ENCODE data around the gene MYRF. TPM values are rescaled to one million over a fixed set of nuclear protein-coding genes. Genes with fewer than 3 reads are reported as not detected.
A peak's percentile ranks its signal among the peaks of the same experiment; 100 is the strongest.

MYRF gene
- total RNA-seq, 2 experiments from 2014 or later: 2.8 to 2.9 TPM

DNA sequence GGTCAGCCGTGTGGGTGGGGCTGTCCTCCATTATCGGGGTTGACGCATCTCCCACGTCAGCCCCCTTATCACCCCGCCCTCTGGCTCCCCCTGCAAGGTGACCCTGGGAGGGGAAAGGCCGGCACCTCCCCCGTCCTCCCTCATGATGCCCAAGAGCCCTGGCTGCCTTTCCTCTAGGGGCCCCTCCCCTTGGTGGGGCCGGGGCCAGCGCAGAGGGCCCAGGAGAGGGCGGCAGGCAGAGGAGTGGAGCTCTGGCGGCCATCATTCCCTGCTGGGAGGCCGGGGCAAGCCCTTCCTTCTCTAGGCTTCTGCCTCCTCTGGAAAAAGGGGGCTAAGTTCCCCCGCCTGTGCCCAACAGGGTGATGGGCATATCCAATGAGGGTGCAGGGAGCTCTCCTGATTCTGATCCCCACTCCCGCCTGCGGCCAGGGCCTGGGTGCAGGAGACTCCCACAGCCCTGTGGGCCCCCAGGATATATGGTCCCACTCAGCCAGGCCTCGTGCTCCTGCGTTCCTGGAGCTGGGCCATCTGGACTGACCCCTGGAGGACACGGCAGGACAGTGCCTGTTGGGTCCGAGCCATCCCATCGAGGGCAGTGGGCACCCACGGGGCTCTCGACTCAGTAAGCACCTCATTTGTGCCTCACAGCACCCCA lies 12.3 kb downstream of the MYRF start:
- DNase-seq (no peak), ATAC-seq (no peak)
- no peaks in the 10 kb centered on the region for H3K4me1 Mint-ChIP-seq (ENCODE audit: low read depth)
- H3K4me3 Mint-ChIP-seq: no peak overlapping the region
- ChIA-PET CTCF (interaction anchor here (1.0 to 1.6 kb wide), 3 partner anchors 16 to 32 kb away, joined by 3 read pairs; no protein-coding TSS in a partner anchor), POLR2A (no interaction called here)
- H3K27ac Mint-ChIP-seq: no peak overlapping the region
- H3K27me3 Mint-ChIP-seq (ENCODE audit: low read depth): peaks cover 3% of the 10 kb centered on the region
- H3K36me3 Mint-ChIP-seq (ENCODE audit: low read depth): no peaks in the 10 kb centered on the region
- H3K9me3 Mint-ChIP-seq (ENCODE audit: insufficient read depth): no peaks in the 10 kb centered on the region

DNA sequence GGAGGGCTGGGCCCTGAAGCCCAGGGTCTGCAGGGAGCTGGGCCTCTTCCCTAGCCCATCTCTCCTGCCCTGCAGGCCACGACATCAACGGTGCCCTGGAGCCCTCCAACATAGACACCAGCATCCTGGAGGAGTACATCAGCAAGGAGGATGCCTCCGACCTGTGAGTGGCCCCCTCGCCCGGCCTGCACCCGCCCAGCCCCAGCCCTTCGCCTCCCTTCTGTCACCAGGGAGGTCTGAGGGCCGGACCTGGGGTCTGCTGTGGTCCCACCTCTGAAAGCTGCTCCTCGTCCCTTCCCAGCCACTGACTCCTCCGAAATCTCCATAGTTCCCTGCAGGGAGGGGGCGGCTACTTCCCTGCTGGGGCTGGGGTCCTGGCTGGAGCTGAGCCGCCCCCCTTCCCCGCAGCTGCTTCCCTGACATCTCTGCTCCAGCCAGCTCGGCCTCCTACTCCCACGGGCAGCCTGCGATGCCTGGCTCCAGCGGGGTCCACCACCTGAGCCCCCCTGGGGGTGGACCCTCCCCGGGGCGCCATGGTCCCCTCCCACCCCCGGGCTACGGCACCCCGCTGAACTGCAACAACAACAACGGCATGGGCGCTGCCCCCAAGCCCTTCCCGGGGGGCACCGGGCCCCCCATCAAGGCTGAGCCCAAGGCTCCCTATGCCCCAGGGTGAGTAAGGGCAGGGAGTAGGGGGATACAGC lies 13.3 kb downstream of the MYRF start:
- POLR2A ChIA-PET: no interaction called here
- ATAC-seq (no peak), DNase-seq (no peak)
- CTCF ChIA-PET: interaction anchor here (1.0 to 1.6 kb wide), 3 partner anchors 18 to 31 kb away, joined by 3 read pairs; no protein-coding TSS in a partner anchor
- peaks cover 3% of the 10 kb centered on the region for H3K27me3 Mint-ChIP-seq (ENCODE audit: low read depth)
- H3K36me3 Mint-ChIP-seq (ENCODE audit: low read depth): no peaks in the 10 kb centered on the region
- no peak overlapping the region for H3K27ac Mint-ChIP-seq
- no peak overlapping the region for H3K4me3 Mint-ChIP-seq
- H3K4me1 Mint-ChIP-seq (ENCODE audit: low read depth): no peaks in the 10 kb centered on the region
- H3K9me3 Mint-ChIP-seq (ENCODE audit: insufficient read depth): no peaks in the 10 kb centered on the region

DNA sequence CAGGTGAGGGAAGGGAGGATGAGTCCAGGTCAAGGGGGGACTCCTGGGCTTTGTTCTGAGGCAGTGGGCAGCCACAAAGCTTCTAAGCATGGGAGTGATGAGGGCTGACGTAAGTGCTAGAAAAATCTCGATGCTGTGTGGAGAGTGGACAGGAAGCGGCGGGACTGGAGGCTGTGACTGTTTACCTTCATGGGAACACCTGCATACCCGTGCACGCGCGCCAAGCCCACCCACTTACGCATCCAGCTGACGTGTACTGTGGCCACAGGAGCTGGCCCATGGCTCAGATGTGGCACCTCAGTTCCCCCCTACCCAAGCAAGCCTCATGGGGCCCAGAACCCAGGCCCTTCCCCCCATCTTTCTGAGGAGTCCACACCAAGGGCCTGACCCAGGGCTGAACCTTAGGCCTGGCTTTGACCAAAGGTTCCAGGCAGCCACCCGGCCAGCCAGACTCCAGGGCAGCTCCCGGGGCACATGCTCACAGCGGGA lies 14.0 kb downstream of the MYRF start:
- peaks cover 4% of the 10 kb centered on the region for H3K4me1 Mint-ChIP-seq (ENCODE audit: low read depth)

DNA sequence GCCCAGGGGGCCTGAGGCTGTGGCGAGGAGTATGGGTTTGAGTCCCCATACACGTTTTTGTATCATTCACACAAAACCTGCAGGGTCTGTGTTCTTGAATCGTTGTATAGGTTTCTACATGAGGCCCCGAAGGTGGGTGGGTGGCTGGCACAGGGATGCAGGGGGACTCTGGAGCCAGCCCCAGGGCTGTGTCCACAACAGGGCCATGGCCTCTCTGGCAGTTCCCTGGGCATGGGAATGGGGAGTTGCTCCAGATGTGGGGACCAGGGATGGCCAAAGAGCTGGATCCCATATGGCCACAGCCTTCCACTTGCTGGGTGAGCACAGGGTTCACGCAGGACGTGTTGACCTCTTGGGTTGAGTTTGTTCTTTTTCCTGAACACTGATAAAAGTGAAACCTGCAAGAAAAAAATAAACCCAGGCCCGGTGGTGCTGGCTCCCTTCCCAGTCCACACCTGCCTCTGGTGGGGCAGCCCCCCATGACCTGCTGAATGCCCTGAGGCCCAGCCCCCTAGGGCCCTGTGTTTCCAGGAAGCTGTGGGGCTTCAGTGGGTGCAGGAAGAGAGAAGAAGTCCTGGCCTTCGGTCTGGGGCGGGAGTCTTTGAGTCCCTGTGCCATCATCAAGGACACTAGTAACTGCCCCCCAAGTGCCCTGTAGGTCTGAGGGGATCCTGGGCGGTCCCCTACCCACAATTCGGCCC lies 16.1 kb downstream of the MYRF start:
- ATAC-seq (no peak), DNase-seq (no peak)
- no peaks in the 10 kb centered on the region for H3K36me3 Mint-ChIP-seq (ENCODE audit: low read depth)
- H3K4me1 Mint-ChIP-seq (ENCODE audit: low read depth): peaks cover 14% of the 10 kb centered on the region
- no peaks in the 10 kb centered on the region for H3K9me3 Mint-ChIP-seq (ENCODE audit: insufficient read depth)
- POLR2A ChIA-PET: no interaction called here
- CTCF ChIA-PET: no interaction called here
- no peak overlapping the region for H3K27ac Mint-ChIP-seq
- H3K4me3 Mint-ChIP-seq: no peak overlapping the region
- no peaks in the 10 kb centered on the region for H3K27me3 Mint-ChIP-seq (ENCODE audit: low read depth)

More for the DNA sequence above, 14.0 kb downstream of the MYRF start:
- ATAC-seq (no peak), DNase-seq (no peak)
- Mint-ChIP-seq H3K36me3 (ENCODE audit: low read depth) (no peaks in the 10 kb centered on the region), H3K27me3 (ENCODE audit: low read depth) (peaks cover 3% of the 10 kb centered on the region), H3K9me3 (ENCODE audit: insufficient read depth) (no peaks in the 10 kb centered on the region), H3K27ac (no peak overlapping the region), H3K4me3 (no peak overlapping the region)
- CTCF ChIA-PET: interaction anchor here (1.1 to 1.3 kb wide), 2 partner anchors 22 to 33 kb away, joined by 3 to 5 read pairs; no protein-coding TSS in a partner anchor
- POLR2A ChIA-PET: no interaction called here

DNA sequence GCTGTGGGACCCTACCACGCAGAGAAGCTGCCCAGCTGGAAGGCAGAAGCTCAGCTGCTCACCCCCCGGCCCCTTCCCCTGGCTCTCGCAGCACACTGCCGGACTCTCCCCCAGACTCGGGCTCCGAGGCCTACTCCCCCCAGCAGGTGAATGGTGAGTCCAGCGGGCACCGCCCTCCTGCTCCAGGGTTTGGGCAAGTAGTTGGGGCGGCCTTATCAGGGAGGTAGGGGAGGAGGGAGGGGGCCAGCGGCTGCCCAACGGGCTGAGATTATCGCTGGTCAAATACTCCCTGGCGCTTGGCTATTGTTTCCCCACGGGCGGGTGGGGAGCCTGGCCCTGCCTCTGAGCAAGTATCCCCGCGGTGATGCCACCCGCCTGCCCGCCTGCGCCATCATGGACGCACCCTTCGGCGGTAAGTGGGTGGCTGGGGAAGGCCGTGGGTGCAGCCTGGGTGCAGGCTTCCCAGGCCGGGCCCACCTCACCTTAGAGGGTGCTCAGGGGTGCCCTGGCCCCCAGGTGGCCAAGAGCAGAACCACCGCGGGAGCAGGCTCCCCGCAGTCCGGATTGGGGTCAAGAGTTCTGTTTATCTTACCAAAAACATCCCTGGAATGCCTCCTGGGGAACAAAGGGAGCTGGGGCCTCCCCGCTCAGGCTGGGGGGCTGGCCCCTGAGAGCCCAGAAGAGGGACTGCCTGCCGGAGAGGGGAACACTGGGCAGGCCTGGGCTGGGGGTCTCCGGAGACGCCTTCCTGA lies 16.9 kb downstream of the MYRF start:
- Mint-ChIP-seq H3K36me3 (ENCODE audit: low read depth) (no peaks in the 10 kb centered on the region), H3K4me3 (no peak overlapping the region), H3K4me1 (ENCODE audit: low read depth) (peaks cover 14% of the 10 kb centered on the region), H3K9me3 (ENCODE audit: insufficient read depth) (no peaks in the 10 kb centered on the region), H3K27me3 (ENCODE audit: low read depth) (no peaks in the 10 kb centered on the region), H3K27ac (no peak overlapping the region)
- ChIA-PET CTCF (no interaction called here), POLR2A (no interaction called here)
- ATAC-seq (no peak), DNase-seq (no peak)

DNA sequence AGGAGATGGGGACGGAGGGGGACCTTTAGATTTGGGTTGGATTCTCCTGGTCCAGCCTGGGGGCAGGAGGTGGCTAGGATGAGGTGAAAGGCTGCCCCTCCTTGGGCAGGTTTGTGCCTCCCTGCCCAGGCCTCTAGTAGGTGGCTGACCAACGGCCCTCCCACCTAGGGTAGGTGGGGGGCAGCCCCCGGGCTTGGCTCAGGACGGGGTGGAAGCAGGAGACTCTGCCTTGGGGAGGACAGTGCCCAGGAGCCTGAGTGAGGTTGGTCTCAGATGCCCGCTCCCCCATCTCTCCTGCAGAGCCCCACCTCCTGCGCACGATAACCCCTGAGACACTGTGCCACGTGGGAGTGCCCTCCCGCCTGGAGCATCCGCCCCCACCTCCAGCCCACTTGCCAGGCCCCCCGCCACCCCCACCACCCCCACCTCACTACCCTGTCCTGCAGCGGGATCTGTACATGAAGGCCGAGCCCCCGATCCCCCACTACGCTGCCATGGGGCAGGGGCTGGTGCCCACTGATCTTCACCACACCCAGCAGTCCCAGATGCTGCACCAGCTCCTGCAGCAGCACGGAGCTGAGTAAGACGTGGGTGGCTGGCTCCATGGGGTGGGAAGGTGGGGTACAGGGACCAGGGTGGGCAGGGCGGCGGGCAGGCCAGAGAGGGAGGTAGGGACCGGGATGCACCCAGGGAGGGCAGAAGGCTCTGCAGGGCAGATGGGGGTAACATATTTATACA lies 17.7 kb downstream of the MYRF start:
- DNase-seq: no peak
- Mint-ChIP-seq H3K36me3 (ENCODE audit: low read depth) (no peaks in the 10 kb centered on the region), H3K27me3 (ENCODE audit: low read depth) (no peaks in the 10 kb centered on the region), H3K9me3 (ENCODE audit: insufficient read depth) (no peaks in the 10 kb centered on the region), H3K4me1 (ENCODE audit: low read depth) (peaks cover 14% of the 10 kb centered on the region), H3K4me3 (no peak overlapping the region), H3K27ac (no peak overlapping the region)
- POLR2A ChIA-PET: no interaction called here
- ATAC-seq: no peak
- CTCF ChIA-PET: no interaction called here

DNA sequence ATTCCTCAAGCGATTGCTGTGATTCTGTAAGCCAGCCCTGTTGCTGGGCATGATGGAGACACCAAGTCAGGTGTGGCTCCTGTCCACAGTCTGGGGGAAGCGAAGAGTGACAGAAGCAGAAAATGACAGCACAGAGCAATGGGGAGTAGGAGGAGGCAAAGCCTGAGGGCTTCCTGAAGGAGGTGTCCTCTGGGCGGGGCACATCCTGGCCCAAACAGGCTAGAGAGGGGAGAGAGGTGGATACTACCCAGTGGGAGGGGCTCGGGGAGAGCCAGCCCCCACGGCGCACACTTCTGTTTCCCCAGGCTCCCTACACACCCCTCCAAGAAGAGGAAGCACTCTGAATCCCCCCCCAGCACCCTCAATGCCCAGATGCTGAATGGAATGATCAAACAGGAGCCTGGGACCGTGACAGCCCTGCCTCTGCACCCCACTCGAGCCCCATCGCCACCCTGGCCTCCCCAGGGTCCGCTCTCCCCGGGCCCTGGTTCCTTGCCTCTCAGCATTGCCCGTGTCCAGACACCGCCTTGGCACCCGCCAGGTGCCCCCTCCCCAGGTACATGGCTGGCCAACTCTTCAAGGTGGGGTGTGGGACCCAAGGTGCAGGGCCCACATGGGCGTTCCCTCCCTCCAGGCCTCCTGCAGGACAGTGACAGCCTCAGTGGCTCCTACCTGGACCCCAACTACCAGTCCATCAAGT lies 18.9 kb downstream of the MYRF start:
- Mint-ChIP-seq H3K27me3 (ENCODE audit: low read depth) (peaks cover 3% of the 10 kb centered on the region), H3K9me3 (ENCODE audit: insufficient read depth) (no peaks in the 10 kb centered on the region), H3K4me1 (ENCODE audit: low read depth) (peaks cover 17% of the 10 kb centered on the region), H3K36me3 (ENCODE audit: low read depth) (no peaks in the 10 kb centered on the region), H3K27ac (peak overlapping the region; percentile 18), H3K4me3 (no peak overlapping the region)
- CTCF ChIA-PET: no interaction called here
- ATAC-seq (no peak), DNase-seq (no peak)
- POLR2A ChIA-PET: no interaction called here

DNA sequence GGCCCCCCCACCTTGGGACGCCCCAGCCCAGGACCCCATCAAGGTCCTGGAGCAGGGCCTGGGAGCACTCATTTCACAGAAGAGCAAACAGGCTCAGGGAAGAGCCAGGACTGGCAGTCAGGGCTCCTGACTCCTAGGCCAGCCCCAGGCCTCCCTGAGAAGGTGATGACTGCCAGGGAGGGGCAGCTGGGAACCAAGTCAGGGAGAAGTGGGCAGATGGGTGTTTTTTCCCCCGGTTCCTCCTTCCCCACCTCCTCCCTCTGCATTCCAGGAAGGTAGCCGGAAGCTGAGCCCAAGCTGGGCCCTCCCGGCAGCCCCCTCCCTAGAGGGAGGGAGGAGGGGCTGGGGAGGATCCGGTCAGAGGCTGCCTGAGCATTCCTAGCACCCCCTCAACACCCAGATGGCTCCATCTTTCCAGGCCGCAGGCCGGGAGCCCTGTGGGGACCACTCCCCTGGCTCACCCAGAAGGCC lies 19.6 kb downstream of the MYRF start:
- Mint-ChIP-seq H3K9me3 (ENCODE audit: insufficient read depth) (no peaks in the 10 kb centered on the region), H3K36me3 (ENCODE audit: low read depth) (no peaks in the 10 kb centered on the region), H3K27me3 (ENCODE audit: low read depth) (peaks cover 3% of the 10 kb centered on the region), H3K4me3 (no peak overlapping the region), H3K4me1 (ENCODE audit: low read depth) (peaks cover 23% of the 10 kb centered on the region), H3K27ac (no peak overlapping the region)
- ATAC-seq (no peak), DNase-seq (no peak)
- CTCF ChIA-PET: interaction anchor here (1.0 kb wide), 2 partner anchors 20 to 25 kb away, joined by 3 to 5 read pairs; partner anchors contain the start of gene TMEM258
- POLR2A ChIA-PET: interaction anchor here (1.0 to 1.2 kb wide), 2 partner anchors 20 to 42 kb away, joined by 3 to 5 read pairs; no protein-coding TSS in a partner anchor

DNA sequence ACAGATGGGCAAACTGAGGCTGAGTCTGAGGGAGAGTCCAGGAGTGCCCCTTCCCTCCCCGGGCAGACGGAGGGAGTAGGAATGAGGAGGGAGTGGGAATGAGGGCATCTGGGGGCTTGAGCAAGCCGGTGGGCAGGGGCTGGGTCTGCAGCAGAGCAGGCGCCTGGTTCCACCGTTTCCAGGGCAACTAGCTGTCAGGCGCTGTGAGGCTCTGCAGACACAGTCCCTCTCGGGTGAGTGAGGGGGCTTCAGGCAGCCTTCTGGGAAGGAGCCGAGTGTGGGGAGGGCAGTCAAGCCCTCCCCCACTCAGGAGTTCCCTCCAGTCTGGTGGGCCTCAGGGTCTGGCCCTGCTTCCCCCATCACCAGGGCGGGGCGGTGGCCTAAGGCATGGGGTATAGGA lies 20.9 kb downstream of the MYRF start:
- Mint-ChIP-seq H3K27ac (peak overlapping the region; percentile 74), H3K9me3 (ENCODE audit: insufficient read depth) (no peaks in the 10 kb centered on the region), H3K4me3 (no peak overlapping the region), H3K27me3 (ENCODE audit: low read depth) (peaks cover 9% of the 10 kb centered on the region), H3K36me3 (ENCODE audit: low read depth) (no peaks in the 10 kb centered on the region), H3K4me1 (ENCODE audit: low read depth) (peaks cover 29% of the 10 kb centered on the region)
- DNase-seq (no peak), ATAC-seq (no peak)
- ChIA-PET POLR2A (interaction anchor here (1.0 kb wide), 1 partner anchor 18 kb away, joined by 3 read pairs; no protein-coding TSS in a partner anchor), CTCF (no interaction called here)

DNA sequence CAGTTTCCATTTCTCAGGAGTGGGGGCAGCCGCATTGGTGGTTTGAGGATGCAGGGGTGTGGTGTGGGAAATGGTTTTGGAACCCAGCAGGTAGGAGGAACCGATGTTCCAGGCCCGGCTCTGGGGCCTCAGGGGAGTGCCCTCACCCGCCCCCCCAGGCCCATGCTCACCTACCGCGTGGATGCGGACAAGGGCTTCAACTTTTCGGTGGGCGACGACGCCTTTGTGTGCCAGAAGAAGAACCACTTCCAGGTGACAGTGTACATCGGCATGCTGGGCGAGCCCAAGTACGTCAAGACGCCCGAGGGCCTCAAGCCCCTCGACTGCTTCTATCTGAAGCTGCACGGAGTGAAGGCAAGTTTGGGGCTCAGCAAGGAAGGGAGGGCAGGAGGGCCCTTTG lies 21.4 kb downstream of the MYRF start:
- H3K27ac Mint-ChIP-seq: no peak overlapping the region
- peaks cover 29% of the 10 kb centered on the region for H3K4me1 Mint-ChIP-seq (ENCODE audit: low read depth)
- ChIA-PET POLR2A (no interaction called here), CTCF (no interaction called here)
- ATAC-seq: no peak
- H3K4me3 Mint-ChIP-seq: no peak overlapping the region
- H3K9me3 Mint-ChIP-seq (ENCODE audit: insufficient read depth): no peaks in the 10 kb centered on the region
- no peak for DNase-seq
- H3K27me3 Mint-ChIP-seq (ENCODE audit: low read depth): peaks cover 9% of the 10 kb centered on the region
- no peaks in the 10 kb centered on the region for H3K36me3 Mint-ChIP-seq (ENCODE audit: low read depth)
